Esophagus squamous epithelium (tissue), 5 donors: ENCODE data around the gene CXCR4. TPM values are rescaled to one million over a fixed set of nuclear protein-coding genes. Genes with fewer than 3 reads are reported as not detected.

Experiments
- DNase-seq: peaks from one replicate; lab custom pipeline; 2025; lab: John Stamatoyannopoulos, UW
- H3K27ac ChIP-seq, 4 donors: fragments of 200-600 bp; sonication (generic); one replicate each; pipeline ENCODE4 v1.5.1; 2016 to 2019; ENCODE audit warnings: mild to moderate bottlenecking in 1 of 4
- H3K27me3 ChIP-seq, 4 donors: fragments of 200-600 bp; sonication (generic); 1 replicate in 3 of 4; 2 replicates in 1 of 4; pipeline versions ENCODE4 v1.5.1 to v1.6.0; 2017 to 2021; ENCODE audit warnings: antibody characterized with exemption in 1 of 4
- H3K36me3 ChIP-seq, 3 donors: fragments of 200-600 bp; sonication (generic); one replicate each; pipeline ENCODE4 v1.5.1; 2016 to 2019
- H3K4me1 ChIP-seq, 3 donors: fragments of 200-600 bp; sonication (generic); one replicate each; pipeline ENCODE4 v1.5.1; 2017 to 2019
- H3K4me3 ChIP-seq, 4 donors: fragments of 200-600 bp; sonication (generic); 1 replicate in 3 of 4; 2 replicates in 1 of 4; pipeline ENCODE4 v1.5.1; 2016 to 2019; ENCODE audit warnings: mild to moderate bottlenecking in 2 of 4, moderate library complexity in 1 of 4
- H3K9me3 ChIP-seq, 3 donors: fragments of 200-600 bp; sonication (generic); one replicate each; pipeline ENCODE4 v1.5.1; 2016 to 2019
- POLR2A ChIP-seq, 4 donors: fragments of 450-650 bp; IDR thresholded peaks; one replicate each; pipeline ENCODE4 v1.6.1; 2017; ENCODE audit warnings: antibody characterized with exemption in 4 of 4, mild to moderate bottlenecking in 4 of 4, moderate library complexity in 3 of 4
- WGBS, 2 donors: methylation state at CpG; one replicate each; pipeline ENCODE4 v1.1.5; 2018; 5-methylcytosine and 5-hydroxymethylcytosine counted together
- intact Hi-C: fragments of 100-400 bp; cut with DNase I; formaldehyde crosslinking; loops from one replicate; pipeline ENCODE4 v1.15.0; 2022
- total RNA-seq, 4 donors: library from RNA; depleted of rRNA; stranded (reverse); fragments of >200 nt; gene quantifications; one replicate each; pipeline ENCODE4 v1.1.0, GENCODE V29; 2016
- TF ChIP-seq, protein P1 (sequence below), 6 experiments: fragments of 450-650 bp in 4 of 6; fragments of 200-600 bp in 2 of 6; sonication (generic) in 2 of 6; IDR thresholded peaks; one replicate each; pipeline ENCODE4 v1.5.1; 2016 to 2019; ENCODE audit warnings: antibody characterized with exemption in 6 of 6, mild to moderate bottlenecking in 4 of 6, moderate library complexity in 4 of 6
- donor health status: DM: yes; HTN: yes; CAD: no.

CXCR4 gene
- total RNA-seq, 4 donors from 2014 or later = 5.7 to 28.6 (median 10.0) TPM

DNA sequence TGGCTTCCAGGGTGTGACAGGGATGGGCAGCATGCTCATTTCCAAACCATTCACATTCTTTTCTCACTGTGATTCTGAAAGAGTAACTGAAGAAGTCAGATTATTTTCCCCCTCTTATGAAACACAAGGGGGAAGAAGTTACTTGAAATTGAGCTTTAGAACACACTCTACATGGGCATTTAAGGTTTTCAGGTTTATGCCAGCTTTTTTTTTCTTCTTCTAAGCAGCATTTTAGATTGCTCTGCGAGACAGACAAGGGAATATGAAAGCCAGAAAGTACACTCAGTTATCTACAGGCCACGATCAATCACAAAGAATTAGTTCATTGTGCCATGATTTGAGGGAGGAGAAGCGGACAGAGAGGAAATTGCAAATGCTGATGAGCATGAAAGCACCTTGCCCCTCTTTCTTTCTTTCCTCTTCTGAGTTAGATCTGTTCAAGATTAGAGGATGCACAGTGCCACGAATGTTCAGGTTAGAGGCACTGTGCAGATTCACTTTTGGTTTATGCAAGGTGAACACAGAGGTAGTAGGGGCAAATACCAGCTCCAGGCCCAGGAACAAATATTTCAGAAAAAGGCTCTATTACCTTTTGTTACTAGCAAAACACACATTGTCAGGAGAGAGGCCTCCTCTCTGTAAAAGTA, 49.2 kb downstream of the CXCR4 start:
- H3K9me3 ChIP-seq = peaks cover 0 to 6% (median 0%) of the 10 kb centered on the region in 3 donors
- peaks cover 0 to 7% (median 0%) of the 10 kb centered on the region in 4 donors for H3K27me3 ChIP-seq
- no peak for DNase-seq
- H3K27ac ChIP-seq = no peak overlapping the region
- 80% methylated on average over 3 to 4 of the region's 4 CpGs for WGBS, 2 donors
- intact Hi-C loops = no loop called here
- no peaks in the 10 kb centered on the region for H3K36me3 ChIP-seq
- TF ChIP-seq, protein P1, sequence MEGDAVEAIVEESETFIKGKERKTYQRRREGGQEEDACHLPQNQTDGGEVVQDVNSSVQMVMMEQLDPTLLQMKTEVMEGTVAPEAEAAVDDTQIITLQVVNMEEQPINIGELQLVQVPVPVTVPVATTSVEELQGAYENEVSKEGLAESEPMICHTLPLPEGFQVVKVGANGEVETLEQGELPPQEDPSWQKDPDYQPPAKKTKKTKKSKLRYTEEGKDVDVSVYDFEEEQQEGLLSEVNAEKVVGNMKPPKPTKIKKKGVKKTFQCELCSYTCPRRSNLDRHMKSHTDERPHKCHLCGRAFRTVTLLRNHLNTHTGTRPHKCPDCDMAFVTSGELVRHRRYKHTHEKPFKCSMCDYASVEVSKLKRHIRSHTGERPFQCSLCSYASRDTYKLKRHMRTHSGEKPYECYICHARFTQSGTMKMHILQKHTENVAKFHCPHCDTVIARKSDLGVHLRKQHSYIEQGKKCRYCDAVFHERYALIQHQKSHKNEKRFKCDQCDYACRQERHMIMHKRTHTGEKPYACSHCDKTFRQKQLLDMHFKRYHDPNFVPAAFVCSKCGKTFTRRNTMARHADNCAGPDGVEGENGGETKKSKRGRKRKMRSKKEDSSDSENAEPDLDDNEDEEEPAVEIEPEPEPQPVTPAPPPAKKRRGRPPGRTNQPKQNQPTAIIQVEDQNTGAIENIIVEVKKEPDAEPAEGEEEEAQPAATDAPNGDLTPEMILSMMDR (IDR thresholded peaks at IDR 0.05) = no peak
- TF ChIP-seq POLR2A (IDR thresholded peaks at IDR 0.05) = no peak
- no peaks in the 10 kb centered on the region for H3K4me1 ChIP-seq
- H3K4me3 ChIP-seq = no peak overlapping the region

DNA sequence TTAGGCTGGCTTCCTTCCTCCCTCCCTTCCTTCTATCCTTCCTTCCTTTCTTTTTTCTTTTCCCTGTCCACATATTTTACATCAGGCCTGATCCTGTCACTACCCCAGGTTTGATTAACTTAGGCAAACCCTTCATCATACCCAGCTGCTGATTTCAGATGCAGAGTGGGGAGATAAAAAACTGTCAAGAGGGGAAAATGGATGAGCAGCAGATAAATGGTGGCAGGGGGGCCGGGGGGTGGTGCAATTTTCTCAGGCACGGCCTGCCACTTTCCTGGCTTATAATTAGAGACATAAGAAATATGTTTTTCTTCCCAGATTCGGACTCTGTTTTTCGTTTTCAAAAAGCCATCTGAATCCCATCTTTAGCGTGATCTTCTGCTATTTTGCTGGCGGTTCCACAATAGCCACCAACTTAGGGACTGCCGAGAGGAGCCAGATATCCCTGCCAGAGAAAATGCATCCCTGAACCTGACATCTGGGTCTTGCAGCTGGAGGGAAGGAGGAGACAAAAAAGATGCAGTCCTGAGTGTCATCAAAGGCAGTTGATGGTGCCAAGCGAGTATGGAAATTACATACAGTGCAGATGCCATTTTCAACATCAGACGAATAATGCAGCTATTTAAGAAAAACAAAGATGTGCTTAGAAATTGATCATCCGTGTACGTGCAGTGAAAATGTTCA, 49.9 kb downstream of the CXCR4 start:
- intact Hi-C loops = no loop called here
- Histone ChIP-seq H3K27me3 (peaks cover 0 to 7% (median 0%) of the 10 kb centered on the region in 4 donors), H3K36me3 (no peaks in the 10 kb centered on the region), H3K4me1 (no peaks in the 10 kb centered on the region), H3K4me3 (no peak overlapping the region), H3K27ac (no peak overlapping the region), H3K9me3 (peaks cover 0 to 6% (median 0%) of the 10 kb centered on the region in 3 donors)
- 63 to 75% methylated on average over 11 of the region's 11 CpGs for WGBS, 2 donors
- DNase-seq = no peak
- no peak for TF ChIP-seq POLR2A (IDR thresholded peaks at IDR 0.05)
- TF ChIP-seq, protein P1 (IDR thresholded peaks at IDR 0.05) = no peak

DNA sequence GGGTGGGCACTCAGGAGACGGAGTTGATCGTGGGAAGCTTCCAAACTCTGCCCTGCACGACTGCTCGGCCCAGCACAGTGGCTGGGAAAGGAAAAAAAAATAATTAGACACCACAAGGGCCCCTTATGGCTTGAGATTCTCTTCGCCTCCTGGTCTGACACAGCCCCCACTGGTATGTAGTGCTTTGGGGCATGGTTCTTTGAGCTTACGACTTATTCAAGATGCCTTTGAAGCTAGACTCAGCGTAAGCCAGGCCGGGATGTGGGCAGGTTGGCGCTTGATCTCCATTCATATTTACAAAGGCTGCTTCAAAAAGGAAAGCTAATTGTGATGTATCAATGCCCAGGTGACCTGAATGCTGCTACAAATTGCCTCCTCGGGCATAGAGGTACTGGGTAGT, 50.5 kb downstream of the CXCR4 start:
- TF ChIP-seq POLR2A (IDR thresholded peaks at IDR 0.05) = no peak
- TF ChIP-seq, protein P1 (IDR thresholded peaks at IDR 0.05) = no peak
- Histone ChIP-seq H3K36me3 (no peaks in the 10 kb centered on the region), H3K27ac (no peak overlapping the region), H3K4me1 (no peaks in the 10 kb centered on the region), H3K9me3 (peaks cover 0 to 6% (median 0%) of the 10 kb centered on the region in 3 donors), H3K27me3 (peaks cover 0 to 7% (median 0%) of the 10 kb centered on the region in 4 donors), H3K4me3 (no peak overlapping the region)
- intact Hi-C loops = no loop called here
- DNase-seq = no peak
- 39 to 46% methylated on average over 10 of the region's 10 CpGs for WGBS, 2 donors

DNA sequence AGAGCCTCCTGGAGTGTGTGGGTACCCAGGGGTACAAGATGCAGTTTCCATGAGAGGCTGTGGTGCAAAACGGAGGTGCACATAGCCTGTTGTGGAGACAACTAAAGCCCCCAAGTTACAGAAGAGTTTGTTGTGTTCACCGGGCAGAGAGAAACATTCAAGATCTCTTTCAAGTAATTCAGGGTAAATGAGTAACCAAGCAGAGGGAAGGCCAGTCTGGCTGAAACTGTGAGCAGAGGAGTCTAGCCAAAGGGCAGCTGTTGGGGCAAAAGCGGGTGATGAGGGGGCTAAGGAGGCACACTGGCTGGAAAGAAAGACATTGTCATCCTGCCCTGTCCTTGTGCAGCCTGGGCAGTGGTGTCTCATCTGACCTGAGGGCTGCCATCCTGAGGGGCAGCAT, 52.0 kb downstream of the CXCR4 start:
- no peaks in the 10 kb centered on the region for H3K4me1 ChIP-seq
- no peak for DNase-seq
- 87 to 89% methylated on average over 3 of the region's 3 CpGs for WGBS, 2 donors

More for the DNA sequence above, 52.0 kb downstream of the CXCR4 start:
- Histone ChIP-seq H3K27ac (no peak overlapping the region), H3K4me3 (no peak overlapping the region), H3K36me3 (no peaks in the 10 kb centered on the region), H3K27me3 (peaks cover 0 to 7% (median 0%) of the 10 kb centered on the region in 4 donors), H3K9me3 (no peaks in the 10 kb centered on the region)
- TF ChIP-seq, protein P1 (IDR thresholded peaks at IDR 0.05) = no peak
- no peak for TF ChIP-seq POLR2A (IDR thresholded peaks at IDR 0.05)
- intact Hi-C loops = no loop called here
